NCI-H1105 (cell line): Measurements from ENCODE around the gene BRD7.

ENCODE experiments used
- DNase-seq: peaks from one replicate; lab custom pipeline; 2025; lab: John Stamatoyannopoulos, UW

The BRD7 gene

DNA sequence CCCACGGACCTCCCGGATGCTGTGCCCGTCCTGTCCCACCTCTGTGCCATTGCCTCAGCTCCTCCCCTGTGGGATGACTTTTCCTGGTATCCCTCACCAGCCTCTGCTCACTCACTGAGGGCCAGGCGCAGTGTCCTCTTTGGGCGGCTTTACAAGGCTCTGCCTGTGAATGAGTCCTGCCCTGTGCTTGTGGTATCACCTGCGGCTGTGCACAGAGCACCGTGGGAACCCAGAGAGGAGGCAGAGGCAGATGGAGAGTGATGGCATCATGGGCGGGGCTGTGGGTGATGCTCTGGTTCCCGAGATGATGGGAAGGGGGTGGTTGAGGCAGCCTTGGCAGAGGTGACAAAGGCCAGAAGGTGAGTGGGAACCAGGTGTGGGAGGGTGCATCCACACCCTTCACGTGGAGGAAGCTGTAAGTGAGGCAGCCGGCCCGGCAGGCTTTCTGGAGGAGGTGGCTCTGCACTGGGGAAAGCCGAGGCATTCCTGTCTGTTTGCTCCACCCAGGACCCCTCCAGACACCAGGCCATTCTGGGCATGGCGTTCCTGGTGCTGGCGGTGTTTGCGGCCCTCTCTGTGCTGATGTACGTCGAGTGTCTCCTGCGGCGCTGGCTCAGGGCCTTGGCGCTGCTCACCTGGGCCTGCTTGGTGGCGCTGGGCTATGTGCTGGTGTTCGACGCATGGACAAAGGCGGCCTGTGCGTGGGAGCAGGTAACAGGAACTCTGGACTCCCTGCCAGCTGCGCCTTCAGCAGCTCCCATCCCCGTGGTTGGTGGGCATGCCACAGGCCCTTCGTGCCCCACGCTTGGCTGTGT lies 78.6 kb downstream of the BRD7 start:
- DNase-seq = no peak

DNA sequence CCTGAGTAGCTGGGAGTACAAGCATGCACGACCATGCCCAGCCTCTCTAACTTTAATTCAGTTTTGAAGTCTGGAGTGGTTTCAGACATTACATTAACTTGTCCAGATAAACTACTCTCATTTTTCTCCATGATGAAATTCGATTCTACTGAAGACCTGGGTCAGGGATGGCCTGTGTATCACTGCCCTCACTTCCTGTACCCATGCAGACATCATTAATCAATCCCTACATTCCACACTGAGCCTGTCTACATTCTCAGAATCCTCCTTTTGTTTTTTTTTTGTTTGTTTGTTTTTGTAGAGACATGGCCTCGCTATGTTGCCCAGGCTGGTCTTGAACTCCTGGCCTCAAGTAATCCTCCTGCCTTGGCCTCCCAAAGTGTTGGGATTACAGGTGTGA lies 79.9 kb downstream of the BRD7 start:
- no peak for DNase-seq

DNA sequence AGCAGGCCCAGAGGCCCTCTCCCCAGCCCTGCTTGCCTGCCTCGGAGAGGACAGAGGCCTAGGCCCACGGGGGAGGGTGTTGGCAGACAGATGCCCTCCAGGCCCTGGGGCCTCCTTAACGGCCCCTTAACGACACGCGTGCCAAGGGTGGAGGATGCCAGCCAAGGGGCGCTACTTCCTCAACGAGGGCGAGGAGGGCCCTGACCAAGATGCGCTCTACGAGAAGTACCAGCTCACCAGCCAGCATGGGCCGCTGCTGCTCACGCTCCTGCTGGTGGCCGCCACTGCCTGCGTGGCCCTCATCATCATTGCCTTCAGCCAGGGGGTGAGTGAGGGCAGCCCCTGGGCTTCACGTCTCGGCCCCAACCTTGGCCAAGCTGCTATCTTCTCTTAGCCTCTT lies 80.8 kb downstream of the BRD7 start:
- no peak for DNase-seq

DNA sequence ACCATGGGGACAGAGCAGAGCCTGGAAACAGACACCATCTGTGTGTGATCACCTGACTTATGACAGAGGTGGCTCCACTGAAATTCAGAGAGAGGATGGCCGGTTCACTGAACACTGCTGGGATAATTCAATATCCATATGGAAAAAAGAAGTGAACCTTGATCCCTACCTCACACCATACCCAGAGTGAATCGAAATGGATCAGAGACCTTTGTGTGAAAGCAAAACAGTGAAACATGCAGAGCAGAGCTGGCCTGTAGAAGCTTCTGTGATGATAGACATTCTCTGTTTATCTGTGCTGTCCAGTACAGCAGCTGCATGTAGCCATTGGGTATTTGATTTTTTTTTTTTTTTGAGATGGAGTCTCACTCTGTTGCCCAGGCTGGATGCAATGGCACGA lies 82.1 kb downstream of the BRD7 start:
- no peak for DNase-seq

DNA sequence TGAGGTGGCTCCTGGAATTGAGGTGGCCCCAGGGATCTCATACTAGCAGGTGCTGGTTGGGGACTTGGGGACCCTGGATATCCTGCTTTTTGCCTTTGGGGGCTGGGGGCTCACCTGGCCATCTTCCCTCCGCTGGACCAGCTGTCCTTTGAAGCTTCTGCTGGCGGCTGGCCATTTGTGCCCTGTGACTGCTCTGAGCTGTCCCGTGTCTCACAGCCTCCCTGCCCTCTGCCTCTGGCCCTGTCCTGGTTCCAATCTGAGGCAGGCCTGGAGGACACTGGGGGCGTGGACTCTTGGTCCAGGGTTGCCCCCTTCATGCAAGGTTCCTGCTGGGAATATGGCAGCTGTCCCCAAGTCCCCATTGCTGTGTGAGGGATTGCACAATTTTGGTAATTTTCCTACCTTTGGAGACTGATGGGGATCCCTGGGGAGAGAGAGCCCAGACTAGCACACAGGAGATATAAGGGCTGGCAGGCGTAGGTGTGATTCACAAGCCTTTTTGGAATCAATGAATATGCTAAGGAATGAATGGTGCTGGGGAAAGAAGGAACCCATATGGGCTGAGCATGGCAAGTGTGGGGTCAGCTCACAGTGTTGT lies 83.3 kb downstream of the BRD7 start:
- DNase-seq = no peak

DNA sequence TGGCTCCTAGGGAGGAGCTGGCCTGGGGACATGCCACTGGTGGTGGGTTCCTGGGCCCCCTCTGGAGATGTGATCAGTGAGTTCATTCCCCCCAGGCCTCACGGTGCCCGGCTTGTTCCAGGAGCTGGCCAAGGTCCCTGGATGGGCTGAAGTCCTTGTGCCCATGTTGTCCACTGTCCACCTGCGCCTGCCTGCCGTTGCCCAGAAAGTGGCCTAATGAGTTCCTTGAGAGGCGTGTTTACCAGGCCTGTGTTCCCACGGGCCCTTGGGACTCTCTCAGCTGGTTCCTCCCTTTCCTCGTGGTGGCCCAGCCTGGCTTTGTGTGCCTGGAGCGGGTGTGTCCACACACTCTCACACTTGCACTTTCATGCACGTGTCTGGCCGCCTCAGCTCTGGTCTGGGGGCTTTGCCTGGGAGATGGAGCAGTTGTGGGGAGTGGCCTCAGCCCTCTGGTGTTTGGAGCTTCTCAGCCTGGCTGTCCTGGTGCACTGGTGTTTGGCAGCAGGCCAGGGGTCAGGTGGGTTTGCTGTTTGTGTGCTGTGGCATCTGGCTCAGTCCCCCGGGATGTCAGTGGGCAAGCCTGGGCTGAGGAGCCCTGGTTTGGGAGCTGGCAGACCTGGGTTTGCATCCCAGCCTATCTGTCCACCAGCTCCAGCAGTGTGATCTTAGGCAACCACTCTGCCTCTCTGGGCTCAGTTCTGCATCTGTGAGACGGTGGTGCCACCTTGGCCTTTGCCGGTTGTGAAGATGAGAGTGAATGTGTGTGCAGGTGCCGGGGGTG lies 84.5 kb downstream of the BRD7 start:
- DNase-seq = no peak

DNA sequence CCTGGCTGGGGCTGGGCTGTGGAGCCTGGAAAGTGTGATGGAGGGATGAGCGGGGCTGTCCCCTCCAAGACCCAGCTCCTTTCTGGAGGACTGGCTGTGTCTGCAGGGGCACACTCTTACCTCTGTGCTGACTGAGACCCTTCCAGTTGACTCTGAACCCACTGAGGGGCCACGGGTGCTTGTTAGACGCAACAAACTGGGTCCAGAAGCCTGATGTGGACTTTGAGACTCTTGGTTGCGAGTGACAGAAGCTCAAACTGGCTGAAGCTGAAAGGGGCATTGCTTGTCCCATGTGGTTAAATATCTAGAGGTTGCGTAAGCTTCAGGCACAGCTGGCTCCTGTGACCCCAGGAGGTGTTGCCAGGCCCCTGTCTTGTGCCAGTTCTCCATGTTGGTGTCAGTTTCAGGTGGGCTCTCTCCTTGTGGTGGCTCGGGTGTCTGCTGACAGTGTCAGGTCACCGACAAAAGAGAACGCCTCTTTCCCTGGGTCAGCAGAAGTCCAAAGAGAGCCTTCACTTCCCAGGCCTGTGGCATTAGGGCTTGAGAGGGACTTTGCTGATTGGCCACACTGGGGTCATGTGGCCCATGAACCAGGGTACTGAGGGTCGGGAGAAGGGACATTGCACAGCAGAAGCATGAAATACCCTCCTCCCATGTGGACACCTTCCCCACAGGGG lies 85.7 kb downstream of the BRD7 start:
- no peak for DNase-seq

DNA sequence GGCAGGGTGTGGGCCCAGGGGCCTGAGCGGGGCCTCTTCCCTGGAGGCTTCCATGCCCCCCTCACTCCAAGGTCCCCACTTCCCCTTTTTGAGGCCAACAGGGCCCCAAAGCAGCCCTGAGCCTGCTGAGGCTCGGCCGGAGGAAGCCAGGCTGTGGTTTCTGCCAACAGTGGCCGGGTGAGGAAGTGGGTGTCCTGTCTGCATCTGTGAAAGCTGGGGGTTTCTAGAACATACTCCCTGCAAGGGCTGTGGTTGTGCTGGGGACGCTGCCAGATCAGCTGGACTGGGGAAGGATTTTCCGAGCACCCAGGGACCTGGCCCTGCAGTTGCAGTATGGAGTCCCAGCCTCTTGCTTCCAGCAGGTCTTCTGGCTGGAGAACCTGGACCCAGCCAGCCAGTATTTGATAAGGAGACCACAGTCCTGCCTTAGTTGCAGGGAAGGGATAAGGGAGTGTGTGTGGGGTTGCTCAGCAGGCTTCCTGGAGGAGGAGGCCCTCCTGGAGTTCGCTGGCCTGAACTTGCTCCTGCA lies 86.7 kb downstream of the BRD7 start:
- no peak for DNase-seq

DNA sequence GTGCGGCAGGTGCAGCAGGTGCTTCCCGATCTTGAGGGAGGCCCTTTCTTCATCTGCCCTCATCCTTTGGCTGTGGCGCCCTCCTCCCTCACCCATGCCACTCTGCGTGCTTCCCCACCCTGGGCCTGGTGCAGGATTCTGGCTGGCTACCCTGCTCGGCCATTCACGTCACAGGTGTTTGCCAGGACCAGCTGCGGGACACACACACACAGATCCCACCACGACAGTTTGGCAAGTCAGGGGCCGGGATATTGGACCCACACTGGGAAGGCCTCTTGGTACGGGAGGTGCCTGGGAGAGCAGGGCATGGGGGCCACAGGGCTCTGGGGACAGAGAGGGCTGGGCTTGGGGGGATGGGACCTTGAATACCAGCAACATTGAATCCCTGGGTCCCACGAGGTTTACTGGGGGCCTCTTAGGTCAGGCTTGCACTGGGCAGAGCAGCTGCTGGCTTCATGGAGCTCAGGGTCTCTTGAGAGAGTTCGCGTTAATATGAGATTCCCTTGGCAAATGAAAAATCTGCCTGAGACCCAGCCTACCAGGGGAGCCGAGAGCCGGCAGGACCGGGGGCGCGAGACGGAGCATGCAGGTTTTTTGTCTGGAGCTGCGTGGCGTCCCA lies 87.3 kb downstream of the BRD7 start:
- DNase-seq = no peak

DNA sequence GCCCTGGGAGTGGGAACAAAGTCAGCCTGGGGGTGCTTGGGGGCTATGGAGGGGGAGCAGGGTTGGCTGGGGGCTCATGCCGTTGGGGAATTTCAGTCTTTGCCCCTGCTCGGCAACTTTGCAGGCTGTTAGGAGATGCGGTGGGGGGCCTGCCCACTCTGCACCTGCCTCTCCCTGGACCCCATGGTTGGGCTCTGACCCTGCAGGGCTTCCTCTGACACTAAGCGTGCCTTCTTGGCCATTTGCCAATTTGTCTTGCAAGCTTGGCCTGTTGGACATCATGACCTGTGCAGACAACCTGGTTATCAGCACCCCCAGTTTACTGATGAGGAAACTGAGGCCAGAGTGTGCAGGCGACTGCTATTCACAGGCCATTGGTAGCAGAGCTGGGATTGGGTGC lies 87.9 kb downstream of the BRD7 start:
- DNase-seq = no peak

DNA sequence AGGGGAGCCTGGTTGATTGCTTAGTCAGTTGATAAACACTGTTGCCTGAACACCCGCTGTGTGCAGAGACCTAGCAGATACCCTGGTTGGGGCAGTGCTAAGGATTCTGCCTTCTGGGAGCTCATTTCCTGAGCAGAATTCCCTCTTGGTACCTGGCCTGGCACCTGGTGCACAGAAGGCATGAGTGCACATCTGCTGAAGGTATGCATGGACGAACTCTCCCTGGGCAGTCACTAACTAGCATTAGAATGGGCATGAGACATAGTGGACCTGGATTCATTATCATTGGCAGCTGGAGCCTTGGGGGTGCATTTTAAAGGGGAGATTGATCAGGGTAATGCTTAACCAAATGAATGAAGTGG lies 89.3 kb downstream of the BRD7 start:
- no peak for DNase-seq

DNA sequence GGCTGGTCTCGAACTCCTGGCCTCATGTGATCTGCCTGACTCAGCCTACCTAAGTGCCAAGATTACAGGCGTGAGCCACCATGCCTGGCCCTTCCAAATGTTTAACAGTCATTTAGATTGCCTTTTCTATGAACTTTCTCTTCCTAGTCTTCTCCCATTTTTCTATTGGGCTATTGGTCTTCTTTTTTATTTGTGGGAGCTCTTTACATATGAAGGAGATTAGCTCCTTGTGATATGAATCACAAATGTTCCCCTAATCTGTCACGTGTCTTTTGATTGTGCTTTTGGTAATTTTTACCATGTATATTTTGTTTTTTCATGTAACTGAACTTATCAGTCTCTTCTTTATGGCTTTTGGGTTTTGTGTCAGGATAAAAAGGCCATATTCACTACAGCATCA lies 90.5 kb downstream of the BRD7 start:
- no peak for DNase-seq

DNA sequence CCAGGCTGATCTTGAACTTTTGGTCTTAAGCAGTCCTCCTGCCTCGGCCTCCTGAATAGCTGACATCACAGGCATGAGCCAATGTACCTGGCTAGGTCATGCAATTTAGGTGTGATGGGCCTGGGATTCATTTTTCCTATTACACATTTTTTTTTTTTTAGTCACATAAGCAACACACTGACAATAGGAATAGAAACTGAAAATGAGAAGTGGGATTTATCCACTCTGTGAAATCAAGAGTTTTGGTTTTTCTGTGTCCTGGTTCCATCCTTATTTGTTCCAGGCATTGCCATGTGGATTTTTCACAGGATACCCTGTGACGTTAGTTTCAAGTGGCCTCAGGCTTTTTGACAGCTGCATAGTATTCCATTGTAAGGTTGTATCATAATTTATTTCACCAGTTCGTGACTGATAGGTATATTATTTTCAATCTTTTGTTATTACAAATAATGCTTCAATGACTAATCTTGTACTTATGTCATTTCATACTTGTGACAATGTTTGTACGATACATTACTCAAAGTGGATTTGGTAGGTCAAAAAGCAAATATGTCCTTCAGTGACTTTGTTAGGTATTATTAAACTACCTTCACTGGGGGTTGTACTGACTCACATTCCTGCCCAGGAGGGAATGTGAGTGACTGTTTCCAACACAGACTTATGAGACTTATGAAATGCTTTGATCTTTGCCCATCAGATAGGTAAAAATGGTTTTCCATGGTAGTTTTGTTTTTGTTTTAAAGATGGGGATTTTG lies 91.8 kb downstream of the BRD7 start:
- no peak for DNase-seq

DNA sequence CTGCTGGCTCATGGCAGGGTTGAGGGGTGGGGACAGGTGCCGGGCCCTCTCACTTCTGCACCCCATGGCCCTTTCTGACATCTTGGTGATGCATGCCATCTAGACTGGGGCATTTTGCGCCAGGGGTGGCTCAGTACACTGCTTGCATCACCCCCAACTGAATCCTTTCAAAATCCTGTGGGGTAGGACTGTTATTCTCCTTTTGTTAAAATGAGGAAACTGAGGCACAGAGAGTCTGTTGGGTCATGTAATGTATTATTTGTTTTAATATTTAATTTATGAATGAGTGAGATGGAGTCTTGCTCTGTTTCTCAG lies 92.5 kb downstream of the BRD7 start:
- DNase-seq = no peak

DNA sequence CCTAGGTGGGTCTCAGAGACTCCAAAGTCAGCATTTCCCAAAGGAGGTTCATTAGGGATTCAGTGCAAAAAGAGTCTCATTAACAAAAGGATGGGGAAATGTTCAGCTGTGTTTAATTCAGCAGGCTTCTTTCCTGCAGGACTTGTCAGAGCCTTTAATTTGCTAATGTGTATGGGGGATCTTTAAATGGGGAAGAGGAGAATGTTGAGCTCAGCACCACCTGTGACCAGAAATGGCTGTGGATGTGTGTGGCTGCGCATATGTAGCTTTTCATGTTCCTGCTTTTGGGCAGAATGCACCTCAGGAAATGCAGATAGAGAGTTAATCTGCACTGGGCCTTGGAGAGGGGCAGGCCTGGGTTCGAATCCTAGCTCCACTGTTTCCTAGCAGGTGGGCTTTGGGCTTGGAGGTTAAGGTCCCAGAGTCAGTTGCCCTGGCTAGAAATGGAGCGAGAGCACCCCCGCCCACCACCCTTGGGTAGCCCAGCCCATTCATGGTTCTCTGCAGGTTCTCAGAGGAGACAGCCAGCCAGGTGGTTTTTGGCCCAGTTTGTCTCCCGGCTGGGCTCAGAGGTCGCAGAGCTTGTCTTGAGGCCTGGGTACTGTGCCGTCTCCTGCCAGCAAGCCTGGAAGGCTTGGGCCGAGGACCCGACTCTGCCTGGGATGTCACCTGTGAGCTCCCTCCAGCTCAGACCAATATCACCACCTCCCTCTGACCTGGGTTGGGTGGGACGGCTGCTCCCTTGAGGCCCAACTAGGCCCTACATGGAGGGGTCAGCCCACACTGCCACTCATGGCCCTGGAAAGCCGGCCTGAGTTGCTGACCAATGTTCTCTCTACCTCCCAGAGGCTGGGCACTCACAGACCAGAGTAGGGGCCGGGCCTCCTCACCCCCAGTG lies 93.1 kb downstream of the BRD7 start:
- no peak for DNase-seq

DNA sequence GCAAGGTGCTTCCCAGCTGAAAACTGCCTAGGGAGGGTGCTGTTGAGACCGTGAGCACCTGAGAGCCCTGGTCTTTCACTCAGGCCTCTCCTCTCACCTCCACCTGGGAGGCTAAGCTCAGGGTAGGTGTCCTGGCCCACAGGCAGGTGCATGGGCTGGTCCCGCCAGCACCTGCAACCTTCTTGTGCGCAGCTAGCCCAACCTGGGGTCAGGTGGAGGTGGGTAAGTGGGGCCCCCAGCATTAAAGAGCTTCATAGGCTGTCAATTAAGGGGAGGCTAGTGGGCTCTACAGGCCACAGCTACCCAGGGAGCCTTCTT lies 93.7 kb downstream of the BRD7 start:
- DNase-seq = no peak

DNA sequence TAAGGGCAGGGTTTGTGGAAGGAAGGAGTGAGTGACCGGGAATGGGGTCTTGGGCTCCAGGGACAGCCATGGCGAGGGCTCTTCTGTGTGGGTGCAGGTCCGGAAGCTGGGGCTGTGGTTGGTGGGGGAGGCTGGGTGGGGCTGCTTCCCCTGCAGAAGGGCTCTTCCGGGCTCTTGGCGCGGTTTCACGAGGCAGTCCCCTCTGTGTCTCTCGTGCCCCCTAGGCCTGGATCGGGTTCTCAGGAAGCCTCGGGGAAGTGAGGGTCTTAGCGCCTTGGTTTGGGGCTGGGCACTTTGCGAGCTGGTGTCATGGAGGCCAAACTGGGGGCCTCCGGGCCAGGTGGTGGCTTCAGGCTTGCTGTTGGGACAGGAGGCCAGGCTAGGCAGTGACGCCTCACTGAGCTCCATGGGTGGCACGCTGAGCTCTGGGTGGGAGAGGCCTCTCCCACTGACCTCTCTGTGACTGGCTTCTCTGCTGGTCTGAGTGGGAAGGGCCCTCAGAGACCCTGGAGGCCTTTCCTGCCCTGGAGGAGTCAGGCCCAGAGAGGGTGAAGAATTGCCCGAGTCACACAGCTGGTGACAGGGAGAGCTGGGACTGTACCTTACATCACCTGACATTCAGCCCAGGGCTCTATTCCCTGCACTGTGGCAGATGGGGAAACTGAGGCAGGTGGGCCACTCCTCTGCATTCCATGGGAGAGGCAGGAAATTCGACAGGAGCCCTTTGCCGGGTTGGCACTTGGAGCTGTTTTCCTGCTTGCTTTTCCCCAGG lies 94.3 kb downstream of the BRD7 start:
- DNase-seq = no peak

DNA sequence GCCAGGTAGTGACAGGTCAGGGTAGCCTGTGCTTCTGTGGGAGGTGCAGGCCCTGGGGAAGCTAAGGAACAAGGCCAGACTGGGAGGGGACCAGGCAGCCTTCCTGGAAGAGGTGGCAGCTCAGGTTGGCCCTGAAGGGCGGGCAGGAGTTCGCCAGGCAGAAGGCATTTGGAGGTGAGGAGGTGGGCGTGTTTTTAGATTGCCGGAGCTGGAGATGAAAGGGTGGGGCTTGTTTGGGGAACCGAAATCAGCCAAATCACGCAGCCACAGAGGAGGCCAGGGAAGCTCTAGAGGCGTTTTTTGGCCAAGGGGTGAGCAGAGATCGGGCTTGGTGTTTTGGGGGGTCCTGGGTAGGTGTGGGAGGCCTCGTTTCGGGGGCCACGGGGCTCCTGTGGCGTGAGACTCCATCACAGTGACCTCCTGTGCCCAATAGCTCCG lies 94.9 kb downstream of the BRD7 start:
- DNase-seq = no peak

DNA sequence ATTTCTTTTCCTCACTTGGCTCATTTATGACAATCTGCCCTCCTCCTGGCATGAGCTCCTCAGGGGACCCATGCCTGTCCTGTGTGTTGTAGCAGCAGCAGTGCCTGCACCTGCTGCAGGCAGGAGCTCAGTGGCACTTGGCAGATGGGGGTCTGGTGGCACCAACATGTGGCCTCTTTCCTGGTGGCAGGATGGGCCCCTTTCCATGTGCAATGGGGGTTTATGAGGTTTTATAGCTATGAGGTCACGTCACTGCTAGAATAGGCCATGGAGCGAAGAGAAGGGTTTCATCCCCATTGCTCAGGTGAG lies 95.5 kb downstream of the BRD7 start:
- no peak for DNase-seq
